Neural crest cell (in vitro differentiated cells): ENCODE data around the gene DOK6. TPM values are rescaled to one million over a fixed set of nuclear protein-coding genes. Genes with fewer than 3 reads are reported as not detected.

Experiments
- DNase-seq: peaks from one replicate; pipeline ENCODE4 v3.0.0; 2021; ENCODE audit warnings: low read depth, mixed read lengths, low spot score
- H3K27ac Mint-ChIP-seq: one replicate; pipeline ENCODE4 v1.8.0; 2021; ENCODE audit warnings: mild to moderate bottlenecking, mixed read lengths; ENCODE audit not compliant: unreplicated experiment
- H3K27me3 Mint-ChIP-seq: 2 replicates; pipeline ENCODE4 v1.8.0; 2021; ENCODE audit warnings: low read depth, mild to moderate bottlenecking, mixed read lengths
- H3K36me3 Mint-ChIP-seq: 2 replicates; pipeline ENCODE4 v1.8.0; 2021; ENCODE audit warnings: low read depth, mild to moderate bottlenecking, mixed read lengths
- H3K4me1 Mint-ChIP-seq: 2 replicates; pipeline ENCODE4 v1.8.0; 2021; ENCODE audit warnings: mixed read lengths
- H3K4me3 Mint-ChIP-seq: one replicate; pipeline ENCODE4 v1.8.0; 2021; ENCODE audit warnings: mild to moderate bottlenecking, mixed read lengths
- H3K9me3 Mint-ChIP-seq: 2 replicates; pipeline ENCODE4 v1.8.0; 2021; ENCODE audit warnings: mixed read lengths
- total RNA-seq: library from RNA; stranded (reverse); gene quantifications from 2 replicates; pipeline ENCODE4 v1.2.1, GENCODE V29; 2021
- TF ChIP-seq, protein P1 (sequence below): fragments of 200-600 bp; sonication (generic); conservative IDR thresholded peaks from 2 replicates; pipeline ENCODE4 v1.5.0; 2021; ENCODE audit warnings: antibody characterized with exemption, mild to moderate bottlenecking

DOK6 gene
- total RNA-seq, 1 donor from 2014 or later: 3.6 TPM

DNA sequence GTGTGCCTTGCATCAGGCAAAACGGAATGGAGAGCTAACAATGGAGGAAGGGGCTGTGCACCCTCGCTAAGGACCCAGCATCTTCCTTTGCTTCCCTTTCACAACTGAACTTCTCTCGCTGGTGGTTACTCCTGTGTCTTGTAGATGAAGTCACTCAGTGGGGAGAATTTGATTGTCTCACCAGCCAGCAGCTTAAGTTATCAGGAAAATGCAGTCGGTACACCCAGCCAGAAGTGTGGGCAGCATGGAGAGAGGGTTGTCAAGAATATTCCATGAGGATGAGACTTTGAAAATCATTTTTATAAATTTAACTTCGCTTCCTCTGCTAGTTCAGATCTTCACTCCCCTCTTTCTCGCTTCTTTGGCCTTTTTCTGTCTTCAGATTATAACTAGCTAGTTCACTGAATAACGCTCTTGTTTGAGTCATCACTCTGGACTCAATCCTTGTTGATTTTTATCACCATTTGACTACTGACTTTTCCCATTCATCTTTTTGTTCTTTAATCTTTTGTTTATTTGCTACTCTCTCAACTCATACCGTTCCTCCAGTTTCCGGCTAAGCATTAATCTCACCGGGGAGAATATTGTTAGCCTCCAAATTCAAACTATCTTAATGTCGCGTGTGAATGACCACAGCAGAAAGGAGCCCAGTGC, 325.3 kb downstream of the DOK6 start:
- no peaks in the 10 kb centered on the region for H3K9me3 Mint-ChIP-seq
- TF ChIP-seq, protein P1, sequence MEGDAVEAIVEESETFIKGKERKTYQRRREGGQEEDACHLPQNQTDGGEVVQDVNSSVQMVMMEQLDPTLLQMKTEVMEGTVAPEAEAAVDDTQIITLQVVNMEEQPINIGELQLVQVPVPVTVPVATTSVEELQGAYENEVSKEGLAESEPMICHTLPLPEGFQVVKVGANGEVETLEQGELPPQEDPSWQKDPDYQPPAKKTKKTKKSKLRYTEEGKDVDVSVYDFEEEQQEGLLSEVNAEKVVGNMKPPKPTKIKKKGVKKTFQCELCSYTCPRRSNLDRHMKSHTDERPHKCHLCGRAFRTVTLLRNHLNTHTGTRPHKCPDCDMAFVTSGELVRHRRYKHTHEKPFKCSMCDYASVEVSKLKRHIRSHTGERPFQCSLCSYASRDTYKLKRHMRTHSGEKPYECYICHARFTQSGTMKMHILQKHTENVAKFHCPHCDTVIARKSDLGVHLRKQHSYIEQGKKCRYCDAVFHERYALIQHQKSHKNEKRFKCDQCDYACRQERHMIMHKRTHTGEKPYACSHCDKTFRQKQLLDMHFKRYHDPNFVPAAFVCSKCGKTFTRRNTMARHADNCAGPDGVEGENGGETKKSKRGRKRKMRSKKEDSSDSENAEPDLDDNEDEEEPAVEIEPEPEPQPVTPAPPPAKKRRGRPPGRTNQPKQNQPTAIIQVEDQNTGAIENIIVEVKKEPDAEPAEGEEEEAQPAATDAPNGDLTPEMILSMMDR: no peak

GRCh38 chr18:69727912-69728572, 327.4 kb downstream of the DOK6 start:
- H3K36me3 Mint-ChIP-seq: no peaks in the 10 kb centered on the region
- no peak overlapping the region for H3K4me3 Mint-ChIP-seq
- peaks cover 10% of the 10 kb centered on the region for H3K4me1 Mint-ChIP-seq
- TF ChIP-seq, protein P1: no peak
- H3K27ac Mint-ChIP-seq: no peak overlapping the region
- DNase-seq: no peak
- H3K27me3 Mint-ChIP-seq: no peaks in the 10 kb centered on the region
- H3K9me3 Mint-ChIP-seq: no peaks in the 10 kb centered on the region

More for the DNA sequence above, 325.3 kb downstream of the DOK6 start:
- Mint-ChIP-seq H3K4me3 (no peak overlapping the region), H3K27me3 (no peaks in the 10 kb centered on the region), H3K36me3 (peaks cover 2% of the 10 kb centered on the region), H3K4me1 (peaks cover 16% of the 10 kb centered on the region), H3K27ac (no peak overlapping the region)
- no peak for DNase-seq

GRCh38 chr18:69730664-69731063, 330.0 kb downstream of the DOK6 start:
- no peak for DNase-seq
- TF ChIP-seq, protein P1: no peak
- peaks cover 4% of the 10 kb centered on the region for H3K4me1 Mint-ChIP-seq
- no peak overlapping the region for H3K27ac Mint-ChIP-seq
- H3K36me3 Mint-ChIP-seq: peaks cover 4% of the 10 kb centered on the region
- no peaks in the 10 kb centered on the region for H3K27me3 Mint-ChIP-seq
- H3K9me3 Mint-ChIP-seq: peaks cover 3% of the 10 kb centered on the region
- no peak overlapping the region for H3K4me3 Mint-ChIP-seq

DNA sequence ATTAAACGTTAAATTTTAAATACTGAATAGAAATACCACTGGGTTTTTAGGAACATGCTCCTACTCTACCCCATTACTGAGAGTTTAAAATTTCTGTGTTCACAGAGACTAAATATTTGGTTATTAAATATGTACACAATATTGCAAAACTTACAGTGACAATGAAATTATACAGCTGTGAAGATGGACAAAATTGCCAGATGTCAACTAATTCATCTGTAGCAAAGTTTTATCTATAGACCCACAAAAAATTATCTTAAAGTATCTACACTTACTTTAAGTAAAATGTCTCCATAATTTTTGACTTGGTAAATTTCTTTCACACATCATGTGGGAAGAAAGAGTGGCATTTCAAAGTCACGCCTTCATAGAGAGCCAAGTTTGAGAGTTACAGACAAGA, 333.8 kb downstream of the DOK6 start:
- TF ChIP-seq, protein P1: no peak
- DNase-seq: no peak
- Mint-ChIP-seq H3K27ac (no peak overlapping the region), H3K9me3 (peaks cover 7% of the 10 kb centered on the region), H3K4me1 (peaks cover 18% of the 10 kb centered on the region), H3K36me3 (peaks cover 4% of the 10 kb centered on the region), H3K4me3 (no peak overlapping the region), H3K27me3 (no peaks in the 10 kb centered on the region)

- H3K27ac Mint-ChIP-seq: no peak overlapping the region
- peaks cover 18% of the 10 kb centered on the region for H3K4me1 Mint-ChIP-seq
- peaks cover 7% of the 10 kb centered on the region for H3K9me3 Mint-ChIP-seq
- H3K27me3 Mint-ChIP-seq: no peaks in the 10 kb centered on the region
- H3K36me3 Mint-ChIP-seq: peaks cover 4% of the 10 kb centered on the region
- no peak overlapping the region for H3K4me3 Mint-ChIP-seq
- no peak for DNase-seq
- TF ChIP-seq, protein P1: no peak
Observed at GRCh38 chr18:69736730-69737129, 336.0 kb downstream of the DOK6 start.
